GM10847 (cell line): ENCODE results near the gene MED25.

Experiments
- POLR2A ChIP-seq: IDR thresholded peaks from 2 replicates; pipeline ENCODE4 v1.6.1; 2011; ENCODE audit not compliant: insufficient read length; ENCODE audit errors: extremely low read depth

MED25 gene

DNA sequence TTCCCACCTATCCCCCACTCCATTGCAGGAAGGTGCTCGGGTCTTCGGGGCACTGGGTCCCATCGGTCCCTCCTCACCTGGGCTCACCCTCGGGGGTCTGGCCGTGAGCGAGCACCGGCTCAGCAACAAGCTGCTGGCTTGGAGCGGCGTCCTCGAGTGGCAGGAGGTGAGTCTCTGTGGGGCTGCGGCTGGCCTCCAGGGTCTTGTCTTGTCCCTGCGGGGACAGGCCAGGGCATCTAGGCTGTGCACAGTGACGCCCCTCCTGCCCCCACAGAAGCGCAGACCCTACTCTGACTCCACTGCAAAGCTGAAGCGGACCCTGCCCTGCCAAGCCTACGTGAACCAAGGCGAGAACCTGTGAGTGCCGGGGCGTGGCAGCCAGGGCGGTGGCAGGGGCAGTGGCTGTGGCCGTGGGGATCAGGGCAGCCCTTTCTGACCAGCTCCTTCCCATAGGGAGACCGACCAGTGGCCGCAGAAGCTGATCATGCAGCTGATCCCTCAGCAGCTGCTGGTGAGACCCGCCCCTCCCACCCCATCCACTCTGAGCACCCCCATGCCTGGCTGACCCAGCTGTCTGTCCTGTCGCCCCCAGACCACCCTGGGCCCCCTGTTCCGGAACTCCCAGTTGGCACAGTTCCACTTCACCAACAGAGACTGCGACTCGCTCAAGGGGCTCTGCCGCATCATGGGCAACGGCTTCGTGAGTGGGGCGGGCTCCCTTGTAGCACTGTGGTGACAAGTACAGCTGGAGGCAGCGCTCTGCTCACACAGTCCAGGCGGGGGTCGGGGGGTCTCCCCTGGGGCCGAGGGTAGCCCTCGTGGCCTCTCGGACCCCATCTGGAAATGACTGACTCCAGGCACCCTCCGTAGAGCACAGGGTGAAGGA is 36.5 kb downstream of the MED25 start:
- no peak for TF ChIP-seq POLR2A

DNA sequence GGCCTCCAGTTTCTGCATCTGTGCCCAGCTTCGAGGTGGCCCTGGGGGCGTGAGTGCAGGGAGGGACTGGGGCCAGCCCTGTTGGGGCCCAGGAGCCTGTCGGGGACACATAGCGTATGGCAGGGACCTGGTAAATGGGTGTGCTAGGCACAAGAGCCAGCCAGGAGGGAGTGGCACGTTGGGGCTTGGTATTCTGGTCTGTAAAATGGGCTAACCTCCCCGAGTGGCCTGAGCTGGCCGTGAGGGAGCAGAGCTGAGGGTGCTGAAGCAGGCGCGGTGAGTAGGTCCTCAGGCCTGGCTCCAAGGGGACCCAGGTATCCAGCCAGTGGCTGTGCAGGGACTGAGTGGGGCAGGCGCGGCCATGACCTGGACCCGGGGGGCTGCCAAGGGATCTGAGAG is 37.2 kb downstream of the MED25 start:
- TF ChIP-seq POLR2A: no peak

DNA sequence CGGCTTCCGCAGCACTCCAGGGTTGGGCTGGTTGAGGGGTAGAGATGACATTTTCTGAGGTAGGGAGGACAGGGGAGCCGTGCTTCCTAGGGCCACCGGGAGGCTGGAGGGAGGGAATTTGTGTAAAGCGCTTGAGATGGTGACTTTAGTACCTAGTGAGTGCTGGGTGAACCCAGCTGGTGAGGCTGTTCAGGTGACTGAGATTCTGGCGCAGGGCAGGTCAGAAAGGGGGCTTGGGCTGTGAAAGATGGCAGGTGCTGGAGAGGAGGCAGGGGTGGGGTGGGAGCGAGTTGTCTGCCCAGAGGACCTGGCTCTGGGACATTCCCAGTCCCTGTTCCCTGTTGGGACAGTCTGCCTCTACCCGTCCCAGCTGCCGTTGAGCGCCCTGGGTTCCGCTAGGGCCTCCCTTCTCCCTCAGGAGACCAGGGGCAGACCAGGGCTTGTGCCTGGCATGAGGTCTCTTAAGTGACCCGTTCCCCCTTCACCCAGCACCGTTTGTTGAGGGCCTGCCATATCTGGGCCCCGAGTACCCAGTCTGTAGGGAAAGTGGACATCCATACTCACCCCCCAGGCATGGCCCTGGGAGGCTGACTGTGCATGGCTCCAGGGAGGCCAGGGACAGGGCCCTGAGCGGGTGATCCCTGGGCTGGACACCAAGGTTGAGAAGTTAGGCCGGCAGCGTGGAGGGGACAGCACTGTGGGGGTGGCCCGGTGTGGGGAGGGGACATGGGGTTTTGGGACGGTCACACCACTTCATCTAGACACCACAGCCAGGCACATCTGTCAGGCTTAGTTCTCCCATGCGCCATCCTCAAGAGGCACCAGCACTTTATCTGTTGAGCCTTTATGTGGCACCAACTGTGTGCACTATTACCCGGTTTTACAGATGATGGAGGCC is 37.8 kb downstream of the MED25 start:
- no peak for TF ChIP-seq POLR2A

- TF ChIP-seq POLR2A: no peak
These were observed 38.5 kb downstream of the MED25 start for GRCh38 chr19:49856574-49857021.

DNA sequence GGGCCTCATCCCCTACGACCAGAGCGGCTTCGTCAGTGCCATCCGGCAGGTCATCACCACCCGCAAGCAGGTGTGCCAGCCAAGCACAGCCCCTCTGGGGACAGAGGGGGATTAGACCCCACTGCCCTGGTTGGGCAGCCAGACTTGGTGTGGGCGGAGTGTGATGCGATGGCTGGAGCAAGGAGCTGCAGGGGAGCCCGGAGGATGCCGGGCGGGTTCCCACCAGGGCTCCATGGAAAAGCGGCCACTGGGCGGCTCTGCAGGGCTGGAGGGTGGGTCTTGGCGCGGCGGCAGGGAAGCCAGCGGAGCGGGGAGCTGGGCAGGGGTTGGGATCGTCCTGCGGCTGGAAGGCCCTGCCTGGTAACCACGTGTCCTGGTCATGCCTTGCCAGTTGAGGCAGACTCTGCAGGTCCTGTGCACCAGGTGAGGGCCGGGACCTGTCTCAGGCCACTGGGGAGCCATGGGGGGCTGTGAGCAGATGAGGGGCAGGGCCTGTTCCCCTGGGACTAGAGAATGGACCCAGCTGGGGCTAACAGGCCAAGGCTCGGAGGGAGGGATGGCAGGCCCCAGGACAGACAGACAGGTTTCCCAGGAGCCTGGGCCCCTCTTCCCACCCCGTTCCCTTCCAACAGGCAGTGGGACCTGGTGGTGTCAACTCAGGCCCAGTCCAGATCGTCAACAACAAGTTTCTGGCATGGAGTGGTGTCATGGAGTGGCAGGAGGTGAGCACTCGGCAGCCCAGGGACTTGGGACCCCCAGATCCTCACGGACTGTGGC is 39.2 kb downstream of the MED25 start:
- TF ChIP-seq POLR2A: peak; percentile 20

DNA sequence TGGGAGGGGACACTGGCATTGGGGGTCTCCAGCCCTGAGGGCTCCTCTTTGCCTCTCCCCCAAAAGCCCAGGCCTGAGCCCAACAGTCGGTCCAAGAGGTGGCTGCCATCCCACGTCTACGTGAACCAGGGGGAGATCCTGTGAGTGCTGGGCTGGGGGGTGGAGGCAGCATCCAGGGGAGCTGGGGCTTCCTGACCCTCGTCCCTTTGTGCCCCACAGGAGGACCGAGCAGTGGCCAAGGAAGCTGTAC is 39.7 kb downstream of the MED25 start:
- no peak for TF ChIP-seq POLR2A

DNA sequence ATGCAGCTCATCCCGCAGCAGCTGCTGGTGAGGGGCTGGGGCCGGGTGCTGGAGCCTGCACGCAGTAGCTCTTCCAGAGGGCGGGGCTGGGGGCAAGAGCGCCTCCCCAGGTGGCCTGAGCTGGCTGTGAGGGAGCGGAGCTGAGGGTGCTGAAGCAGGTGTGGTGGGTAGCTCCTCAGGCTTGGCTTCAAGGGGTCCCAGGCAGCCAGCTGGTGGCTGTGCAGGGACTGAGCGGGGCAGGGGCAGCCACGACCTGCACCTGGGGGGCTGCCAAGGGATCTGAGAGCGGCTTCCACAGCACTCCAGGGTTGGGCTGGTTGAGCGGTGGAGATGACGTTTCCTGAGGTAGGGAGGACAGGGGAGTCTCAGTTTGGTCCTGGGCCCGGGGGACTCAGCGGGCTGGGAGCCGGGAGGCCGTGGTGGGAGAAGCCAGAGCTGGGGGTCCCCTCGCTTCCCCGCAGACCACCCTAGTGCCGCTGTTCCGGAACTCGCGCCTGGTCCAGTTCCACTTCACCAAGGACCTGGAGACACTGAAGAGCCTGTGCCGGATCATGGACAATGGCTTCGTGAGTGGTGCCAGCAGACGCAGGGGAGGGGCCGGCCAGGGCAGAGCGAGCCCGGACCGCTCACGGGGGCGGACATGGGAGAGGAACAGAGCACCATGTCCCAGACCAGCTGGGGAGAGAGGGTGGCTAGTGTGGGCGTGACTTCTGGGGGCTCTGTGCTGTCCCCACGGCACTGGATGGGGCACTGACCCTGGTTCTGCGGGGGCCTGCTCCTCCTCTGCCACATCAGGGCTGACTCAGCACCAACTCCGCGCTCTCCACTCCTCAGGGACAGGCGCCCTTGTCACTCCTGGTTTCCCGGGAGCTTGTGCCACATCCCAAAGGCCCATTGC is 40.2 kb downstream of the MED25 start:
- no peak for TF ChIP-seq POLR2A

- no peak for TF ChIP-seq POLR2A
These were observed 41.7 kb downstream of the MED25 start for GRCh38 chr19:49859682-49860335.

DNA sequence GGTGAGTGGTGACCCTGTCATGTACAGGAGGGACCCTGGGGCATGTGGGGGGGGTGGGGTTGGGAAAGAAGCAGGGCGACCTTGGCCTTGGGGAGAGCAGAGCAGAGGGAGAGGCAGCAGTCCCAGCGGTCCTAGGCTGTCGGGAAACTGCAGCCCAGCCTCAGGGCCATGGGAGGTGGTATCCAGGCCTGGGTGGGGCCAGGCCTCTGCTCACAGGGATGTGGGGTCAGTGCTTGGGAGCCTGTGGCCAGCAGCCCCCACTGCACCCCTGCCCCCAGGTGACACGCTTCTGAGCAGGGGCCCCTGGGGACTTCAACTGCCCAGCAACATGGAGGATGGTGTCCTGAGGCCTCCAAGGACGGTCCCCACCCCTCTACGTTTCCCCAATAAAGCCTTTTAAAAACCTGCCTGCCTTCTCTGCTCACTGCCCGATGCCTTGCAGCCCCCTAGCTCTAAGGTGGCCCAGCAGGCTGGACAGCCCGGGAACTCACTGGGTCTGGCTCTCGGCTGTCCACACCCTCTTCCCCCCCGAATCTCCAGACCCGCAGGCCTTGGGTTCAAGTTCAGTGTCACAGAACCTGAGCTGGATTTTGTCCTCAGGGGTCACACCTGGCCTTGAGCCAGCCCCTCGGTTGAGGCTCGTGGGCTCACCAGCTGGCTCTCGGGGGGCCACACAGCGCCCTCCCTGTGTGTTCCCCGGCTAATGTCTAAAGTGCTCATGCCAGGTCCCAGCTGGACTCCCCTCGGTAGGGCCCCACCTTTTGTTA is 42.4 kb downstream of the MED25 start:
- no peak for TF ChIP-seq POLR2A

GRCh38 chr19:49861107-49861506 is 43.0 kb downstream of the MED25 start:
- TF ChIP-seq POLR2A: no peak

DNA sequence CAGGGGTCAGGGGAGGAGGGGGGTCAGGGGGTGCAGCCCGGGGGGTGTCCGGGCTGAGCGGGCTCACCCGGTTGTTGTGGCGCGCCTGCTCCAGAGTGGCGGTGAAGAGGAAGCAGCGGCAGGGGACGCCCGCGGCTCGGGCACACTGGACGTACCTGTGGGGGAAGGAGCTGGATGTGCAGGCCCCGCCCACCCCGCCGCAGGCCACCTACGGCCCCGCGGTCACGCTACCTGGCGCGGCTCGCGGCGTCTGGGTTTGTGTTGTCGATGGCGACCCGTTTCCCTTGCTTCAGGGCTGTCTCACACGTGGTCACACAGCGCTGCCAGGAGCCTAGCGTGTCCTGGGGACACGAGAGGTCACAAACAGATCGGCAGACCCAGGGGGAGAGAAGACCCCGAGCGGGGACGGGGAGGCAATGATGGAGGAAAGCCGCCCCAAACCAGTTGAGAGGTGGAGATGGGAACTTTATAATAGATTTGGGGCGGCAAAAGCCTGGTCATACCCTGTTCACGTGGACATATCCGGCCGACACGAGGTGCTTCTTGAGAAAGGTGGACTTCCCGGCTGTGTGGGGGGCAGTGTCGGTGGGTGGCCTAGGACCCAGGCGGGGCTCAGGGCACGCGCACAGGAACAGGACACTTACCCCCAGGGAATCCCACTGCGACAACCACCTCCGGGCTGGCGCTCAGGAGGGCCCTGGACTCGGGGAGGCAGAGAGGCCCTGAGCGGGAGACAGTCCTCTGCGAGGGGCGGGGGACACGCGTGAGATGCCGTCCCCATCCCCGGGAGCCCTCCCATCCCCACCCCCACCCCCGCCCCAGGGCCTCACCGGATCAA is 43.7 kb downstream of the MED25 start:
- TF ChIP-seq POLR2A: no peak
